A549 (cell line): Measurements from ENCODE around the gene ARL1. TPM values are rescaled to one million over a fixed set of nuclear protein-coding genes. Genes with fewer than 3 reads are reported as not detected.
"Not testable (repeated sequence)": the region's sequence is repeated elsewhere in the genome, so short reads cannot be mapped to it uniquely, and the experiment has no call there.

Experiments
- ATAC-seq, 2 experiments: fragments of 200-7000 bp in 1 of 2; fragments of >200 bp in 1 of 2; cut with Nextera tagmentation in 1 of 2; cut with Tn5 transposase in 1 of 2; 3 replicates each; pipeline versions ENCODE4 v1.8.0 to v1.9.1; 2018 to 2020; ENCODE audit warnings: mild to moderate bottlenecking in 1 of 2, moderate library complexity in 1 of 2
- CTCF ChIA-PET: fragments of 300-600 bp; sonication (Branson Sonifier 250); formaldehyde crosslinking; extraction: SDS; loops from one replicate; lab custom pipeline; 2021; ENCODE audit warnings: antibody characterized with exemption, inconsistent platforms; lab: Yijun Ruan, JAX
- POLR2A ChIA-PET: fragments of 350-600 bp; formaldehyde crosslinking; extraction: SDS; loops from one replicate; lab custom pipeline; 2021; ENCODE audit warnings: antibody characterized with exemption, inconsistent platforms; lab: Yijun Ruan, JAX
- DNase-seq, 2 experiments: peaks; one replicate each; pipeline versions ENCODE4 v3.0.0 to v3.0.0-alpha.2; 2011 to 2016; ENCODE audit warnings: low read depth in 1 of 2, low spot score in 1 of 2
- FAIRE-seq: peaks from 2 replicates; lab custom pipeline; 2011; peaks lifted over from hg19 to GRCh38; lab: Jason Lieb, UNC
- H3K27ac ChIP-seq, 2 experiments: fragments of >200 bp; sonication (Bioruptor Twin); formaldehyde crosslinking; 3 replicates each; pipeline ENCODE4 v1.5.1; 2016 to 2017
- H3K4me1 ChIP-seq: fragments of >200 bp; sonication (Bioruptor Twin); formaldehyde crosslinking; 3 replicates; pipeline ENCODE4 v1.6.1; 2016
- H3K4me2 ChIP-seq: fragments of >200 bp; sonication (Bioruptor Twin); formaldehyde crosslinking; 3 replicates; pipeline ENCODE4 v1.6.1; 2016
- H3K4me3 ChIP-seq: fragments of >200 bp; sonication (Bioruptor Twin); formaldehyde crosslinking; 3 replicates; pipeline ENCODE4 v1.5.1; 2016
- H3K9me3 ChIP-seq: fragments of >200 bp; sonication (Bioruptor Twin); formaldehyde crosslinking; 3 replicates; pipeline ENCODE4 v1.6.1; 2016
- CBX8 ChIP-seq: fragments of 200-600 bp; sonication (generic); IDR thresholded peaks from 2 replicates; pipeline ENCODE4 v1.6.1; 2016
- CHD4 ChIP-seq: fragments of 200-600 bp; sonication (generic); IDR thresholded peaks from 2 replicates; pipeline ENCODE4 v1.6.1; 2016; ENCODE audit warnings: antibody characterized with exemption, mild to moderate bottlenecking, borderline replicate concordance
- EHF ChIP-seq: fragments of 250-450 bp; sonication (Bioruptor Pico); IDR thresholded peaks from 2 replicates; pipeline ENCODE4 v1.5.0; 2020; ENCODE audit warnings: mild to moderate bottlenecking
- GATA3 ChIP-seq: IDR thresholded peaks from 2 replicates; pipeline ENCODE4 v1.6.1; 2012; ENCODE audit warnings: borderline replicate concordance
- HEYL ChIP-seq: fragments of 250-450 bp; sonication (Bioruptor Pico); IDR thresholded peaks from 2 replicates; pipeline ENCODE4 v1.8.0; 2021; ENCODE audit warnings: mild to moderate bottlenecking, moderate library complexity
- KDM5A ChIP-seq: fragments of 200-600 bp; sonication (generic); IDR thresholded peaks from 2 replicates; pipeline ENCODE4 v1.6.1; 2016; ENCODE audit warnings: antibody characterized with exemption, mild to moderate bottlenecking
- MAFK ChIP-seq: fragments of 450-650 bp; IDR thresholded peaks from 2 replicates; pipeline ENCODE4 v1.6.1; 2014; ENCODE audit not compliant: partially characterized antibody
- PHF8 ChIP-seq: fragments of 200-600 bp; sonication (generic); IDR thresholded peaks from 2 replicates; pipeline ENCODE4 v1.6.1; 2016; ENCODE audit warnings: low read depth, mild to moderate bottlenecking, antibody characterized with exemption, moderate library complexity, borderline replicate concordance
- POLR2A ChIP-seq: IDR thresholded peaks from 2 replicates; pipeline ENCODE4 v1.6.1; 2012; ENCODE audit warnings: mild to moderate bottlenecking, low read length
- RAD21 ChIP-seq, 2 experiments: fragments of >200 bp in 1 of 2; sonication (Bioruptor Twin) in 1 of 2; formaldehyde crosslinking in 1 of 2; IDR thresholded peaks in 1 of 2; conservative IDR thresholded peaks in 1 of 2; 2 replicates in 1 of 2; 3 replicates in 1 of 2; pipeline ENCODE4 v1.6.1; 2012 to 2018; ENCODE audit warnings: inconsistent platforms in 1 of 2
- RCOR1 ChIP-seq: fragments of 150-350 bp; IDR thresholded peaks from 2 replicates; pipeline ENCODE4 v1.6.1; 2014; ENCODE audit warnings: antibody characterized with exemption, low read length, low read depth
- SMC3 ChIP-seq: fragments of >200 bp; sonication (Bioruptor Twin); formaldehyde crosslinking; IDR thresholded peaks from 3 replicates; pipeline ENCODE4 v1.6.1; 2018; ENCODE audit warnings: inconsistent platforms
- ZFP36 ChIP-seq: fragments of 450-650 bp; IDR thresholded peaks from 2 replicates; pipeline ENCODE4 v1.6.1; 2014; ENCODE audit warnings: borderline replicate concordance; ENCODE audit not compliant: partially characterized antibody
- ZSCAN20 ChIP-seq: fragments of 250-450 bp; sonication (Bioruptor Pico); IDR thresholded peaks from 2 replicates; pipeline ENCODE4 v1.8.0; 2022; ENCODE audit warnings: mild to moderate bottlenecking, moderate library complexity
- WGBS: methylation state at CpG from one replicate; pipeline ENCODE4 v1.1.6; 2017; ENCODE audit errors: missing lambda C conversion rate; 5-methylcytosine and 5-hydroxymethylcytosine counted together
- polyA plus RNA-seq, 4 experiments: library from polyadenylated mRNA; depleted of rRNA in 3 of 4; stranded (reverse); fragments of >200 nt; fragmentation: RNase III in 1 of 4; extraction: RNeasy Plus Mini Kit Qiagen cat#74134 plus additional on column Dnase treatment in 1 of 4; gene quantifications; 2 replicates in 3 of 4; 3 replicates in 1 of 4; pipeline ENCODE4 v1.2.3, GENCODE V29; 2011 to 2017
- TF ChIP-seq, protein P1 (sequence below): fragments of >200 bp; sonication (Bioruptor Twin); formaldehyde crosslinking; IDR thresholded peaks from 2 replicates; pipeline ENCODE4 v1.6.1; 2016
- TF ChIP-seq, protein P2 (sequence below): IDR thresholded peaks from 2 replicates; pipeline ENCODE4 v1.6.1; 2012; ENCODE audit warnings: low read depth, borderline replicate concordance
- TF ChIP-seq, protein P3 (sequence below): fragments of >200 bp; sonication (Bioruptor Twin); formaldehyde crosslinking; IDR thresholded peaks from 3 replicates; pipeline ENCODE4 v1.5.1; 2016
- TF ChIP-seq, protein P4 (sequence below): fragments of 250-450 bp; sonication (Bioruptor Pico); IDR thresholded peaks from 2 replicates; pipeline ENCODE4 v1.5.0; 2021; ENCODE audit warnings: mild to moderate bottlenecking, moderate library complexity, borderline replicate concordance

ARL1 gene
- polyA plus RNA-seq, 2 of the 4 experiments (the other 2 are of a cell fraction): 70.3 to 141 TPM

DNA sequence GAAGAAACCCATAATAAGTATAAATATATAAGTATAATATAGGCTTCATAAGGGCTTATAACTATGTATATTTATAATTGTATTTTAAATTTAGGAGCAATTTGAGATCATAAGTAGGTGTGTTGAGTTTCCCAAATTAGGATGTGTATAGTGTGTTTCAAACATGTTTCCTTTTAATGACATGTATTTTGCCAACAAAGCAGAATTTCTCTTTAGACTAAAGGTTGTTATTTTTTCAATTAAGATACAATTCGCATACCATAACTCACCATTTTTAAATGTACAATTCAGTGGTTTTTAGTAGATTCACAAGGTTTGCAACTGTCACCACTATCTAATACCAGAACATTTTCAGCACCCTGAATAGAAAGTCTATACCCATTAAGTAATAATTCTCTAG lies 7.7 kb upstream of the ARL1 start:
- no peak overlapping the region for H3K27ac ChIP-seq
- no peaks in the 10 kb centered on the region for H3K4me1 ChIP-seq
- no peak overlapping the region for H3K4me2 ChIP-seq
- DNase-seq (no peak), ATAC-seq (no peak), FAIRE-seq (no peak)
- WGBS: 87% methylated on average over 1 of the region's 1 CpG
- no peak overlapping the region for H3K4me3 ChIP-seq
- POLR2A ChIA-PET: no interaction called here
- H3K9me3 ChIP-seq: no peaks in the 10 kb centered on the region
- no peak for TF ChIP-seq PHF8
- no peak for TF ChIP-seq CBX8
- TF ChIP-seq ZFP36: no peak
- TF ChIP-seq, protein P1, sequence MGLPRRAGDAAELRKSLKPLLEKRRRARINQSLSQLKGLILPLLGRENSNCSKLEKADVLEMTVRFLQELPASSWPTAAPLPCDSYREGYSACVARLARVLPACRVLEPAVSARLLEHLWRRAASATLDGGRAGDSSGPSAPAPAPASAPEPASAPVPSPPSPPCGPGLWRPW: no peak
- peak; percentile 39 for TF ChIP-seq MAFK
- TF ChIP-seq RCOR1: no peak
- no peak for TF ChIP-seq POLR2A
- TF ChIP-seq CHD4: no peak
- TF ChIP-seq, all 56 proteins: peak for 1
- CTCF ChIA-PET: interaction anchor here (0.6 to 1.1 kb wide), 24 partner anchors 9 to 1402 kb away, joined by 3 to 11 read pairs (median 3); partner anchors contain the start of gene GNPTAB

DNA sequence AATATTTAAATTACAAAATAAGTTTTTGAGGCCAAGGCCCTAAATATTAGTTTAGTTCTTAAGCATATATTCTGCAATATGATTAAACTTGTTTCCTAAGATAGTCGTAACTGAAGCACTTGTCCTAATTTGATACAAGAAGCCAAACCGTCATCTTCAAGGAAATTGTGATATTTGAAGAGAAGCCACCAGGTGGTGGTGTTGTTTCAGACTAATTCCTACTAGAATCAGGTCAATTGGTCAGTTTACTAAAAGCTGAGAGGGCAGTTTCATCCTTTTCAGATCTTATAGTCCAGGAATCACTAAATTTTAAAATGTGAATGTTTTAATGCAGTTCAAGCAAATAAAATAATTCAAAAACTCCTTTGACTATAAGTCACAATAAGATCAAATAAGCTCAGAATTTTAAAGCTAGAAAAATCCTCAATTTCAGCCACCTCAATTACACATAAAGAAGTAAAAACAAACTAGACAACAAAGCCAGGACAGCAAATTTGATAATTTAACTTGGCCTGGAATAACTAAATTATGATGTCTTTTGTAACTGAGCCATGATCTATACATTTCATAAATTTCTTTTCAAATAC lies 7.1 kb upstream of the ARL1 start:
- Histone ChIP-seq H3K4me3 (no peak overlapping the region), H3K4me2 (no peak overlapping the region), H3K27ac (no peak overlapping the region), H3K9me3 (no peaks in the 10 kb centered on the region), H3K4me1 (no peaks in the 10 kb centered on the region)
- WGBS: 0% methylated on average over 2 of the region's 2 CpGs
- ChIA-PET CTCF (interaction anchor here (0.6 to 1.1 kb wide), 24 partner anchors 8 to 1402 kb away, joined by 3 to 11 read pairs (median 3); partner anchors contain the start of gene GNPTAB), POLR2A (no interaction called here)
- TF ChIP-seq, protein P2, sequence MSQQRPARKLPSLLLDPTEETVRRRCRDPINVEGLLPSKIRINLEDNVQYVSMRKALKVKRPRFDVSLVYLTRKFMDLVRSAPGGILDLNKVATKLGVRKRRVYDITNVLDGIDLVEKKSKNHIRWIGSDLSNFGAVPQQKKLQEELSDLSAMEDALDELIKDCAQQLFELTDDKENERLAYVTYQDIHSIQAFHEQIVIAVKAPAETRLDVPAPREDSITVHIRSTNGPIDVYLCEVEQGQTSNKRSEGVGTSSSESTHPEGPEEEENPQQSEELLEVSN: no peak
- TF ChIP-seq MAFK (peak; percentile 95), GATA3 (no peak), SMC3 (peak; percentile 86), RAD21 (conservative IDR thresholded peaks at IDR 0.05 in 1 of 2, IDR thresholded peaks at IDR 0.05 in 1 of 2) (peak; percentile 90 to 95)
- TF ChIP-seq, protein P3, sequence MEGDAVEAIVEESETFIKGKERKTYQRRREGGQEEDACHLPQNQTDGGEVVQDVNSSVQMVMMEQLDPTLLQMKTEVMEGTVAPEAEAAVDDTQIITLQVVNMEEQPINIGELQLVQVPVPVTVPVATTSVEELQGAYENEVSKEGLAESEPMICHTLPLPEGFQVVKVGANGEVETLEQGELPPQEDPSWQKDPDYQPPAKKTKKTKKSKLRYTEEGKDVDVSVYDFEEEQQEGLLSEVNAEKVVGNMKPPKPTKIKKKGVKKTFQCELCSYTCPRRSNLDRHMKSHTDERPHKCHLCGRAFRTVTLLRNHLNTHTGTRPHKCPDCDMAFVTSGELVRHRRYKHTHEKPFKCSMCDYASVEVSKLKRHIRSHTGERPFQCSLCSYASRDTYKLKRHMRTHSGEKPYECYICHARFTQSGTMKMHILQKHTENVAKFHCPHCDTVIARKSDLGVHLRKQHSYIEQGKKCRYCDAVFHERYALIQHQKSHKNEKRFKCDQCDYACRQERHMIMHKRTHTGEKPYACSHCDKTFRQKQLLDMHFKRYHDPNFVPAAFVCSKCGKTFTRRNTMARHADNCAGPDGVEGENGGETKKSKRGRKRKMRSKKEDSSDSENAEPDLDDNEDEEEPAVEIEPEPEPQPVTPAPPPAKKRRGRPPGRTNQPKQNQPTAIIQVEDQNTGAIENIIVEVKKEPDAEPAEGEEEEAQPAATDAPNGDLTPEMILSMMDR: peak; percentile 88
- DNase-seq (peak; percentile 60 to 83), FAIRE-seq (peak; percentile 94), ATAC-seq (peak; percentile 86 to 87)

DNA sequence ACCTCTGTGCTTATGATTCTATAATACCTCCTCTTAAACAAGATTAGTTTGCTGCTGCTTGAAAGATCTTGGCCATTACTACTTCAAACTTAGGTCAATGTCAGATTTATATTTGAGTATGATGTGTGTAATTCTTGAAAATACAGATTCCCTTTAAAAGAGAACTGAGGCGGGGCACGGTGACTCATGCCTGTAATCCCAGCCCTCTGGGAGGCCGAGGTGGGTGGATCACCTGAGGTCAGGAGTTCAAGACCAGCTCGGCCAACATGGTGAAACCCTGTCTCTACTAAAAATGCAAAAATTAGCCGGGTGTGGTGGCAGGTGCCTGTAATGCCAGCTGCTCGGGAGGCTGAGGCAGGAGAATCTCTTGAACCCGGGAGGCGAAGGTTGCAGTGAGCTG lies 2.6 kb upstream of the ARL1 start:
- H3K27ac ChIP-seq, DNase-seq, H3K4me3 ChIP-seq, FAIRE-seq, H3K9me3 ChIP-seq, H3K4me2 ChIP-seq, POLR2A ChIA-PET, ATAC-seq: not testable (repeated sequence)
- CTCF ChIA-PET: interaction anchor here (1.8 kb wide), 1 partner anchor 421 kb away, joined by 6 read pairs; the partner anchor contains the start of gene GNPTAB
- peaks cover 10% of the 10 kb centered on the region; the same call in 2 of the 3 replicates for H3K4me1 ChIP-seq
- 53% methylated on average over 8 of the region's 8 CpGs for WGBS

DNA sequence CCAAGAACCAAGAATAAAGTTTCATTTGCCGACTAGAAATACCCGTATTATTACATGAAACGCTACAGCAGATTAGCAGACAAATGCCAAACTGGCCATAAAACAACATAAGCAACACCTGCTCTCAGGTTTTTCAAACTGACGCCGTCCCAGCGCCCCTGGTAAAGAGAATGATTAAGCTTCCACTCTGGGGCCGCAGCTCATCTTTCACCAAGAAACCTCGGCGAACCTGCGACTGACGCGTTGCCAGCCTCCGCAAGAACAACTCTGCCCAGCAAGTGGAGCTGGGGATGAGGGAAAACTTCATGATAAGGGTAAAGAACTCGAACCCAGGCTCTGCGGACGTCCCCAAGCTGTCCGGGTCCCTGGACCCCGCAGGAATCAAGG lies 530 bp downstream of the ARL1 start:
- Histone ChIP-seq H3K4me2 (peak overlapping the region; percentile 72), H3K4me1 (peaks cover 10% of the 10 kb centered on the region; the same call in 2 of the 3 replicates), H3K4me3 (peak overlapping the region; percentile 60), H3K27ac (peak overlapping the region; percentile 92 to 93), H3K9me3 (no peaks in the 10 kb centered on the region)
- POLR2A ChIA-PET: interaction anchor here (0.7 to 0.9 kb wide), 2 partner anchors 38 to 53 kb away, joined by 3 read pairs; no protein-coding TSS in a partner anchor
- CTCF ChIA-PET: interaction anchor here (0.8 to 1.8 kb wide), 5 partner anchors 8 to 435 kb away, joined by 3 to 9 read pairs (median 3); partner anchors contain the start of gene GNPTAB
- DNase-seq: no peak
- no peak for TF ChIP-seq ZSCAN20 (CRISPR knock-in tag)
- TF ChIP-seq KDM5A: 0 out of 2 replicates have a peak, but pooled peaks have one; percentile 0
- TF ChIP-seq HEYL (CRISPR knock-in tag): no peak
- TF ChIP-seq, protein P4, sequence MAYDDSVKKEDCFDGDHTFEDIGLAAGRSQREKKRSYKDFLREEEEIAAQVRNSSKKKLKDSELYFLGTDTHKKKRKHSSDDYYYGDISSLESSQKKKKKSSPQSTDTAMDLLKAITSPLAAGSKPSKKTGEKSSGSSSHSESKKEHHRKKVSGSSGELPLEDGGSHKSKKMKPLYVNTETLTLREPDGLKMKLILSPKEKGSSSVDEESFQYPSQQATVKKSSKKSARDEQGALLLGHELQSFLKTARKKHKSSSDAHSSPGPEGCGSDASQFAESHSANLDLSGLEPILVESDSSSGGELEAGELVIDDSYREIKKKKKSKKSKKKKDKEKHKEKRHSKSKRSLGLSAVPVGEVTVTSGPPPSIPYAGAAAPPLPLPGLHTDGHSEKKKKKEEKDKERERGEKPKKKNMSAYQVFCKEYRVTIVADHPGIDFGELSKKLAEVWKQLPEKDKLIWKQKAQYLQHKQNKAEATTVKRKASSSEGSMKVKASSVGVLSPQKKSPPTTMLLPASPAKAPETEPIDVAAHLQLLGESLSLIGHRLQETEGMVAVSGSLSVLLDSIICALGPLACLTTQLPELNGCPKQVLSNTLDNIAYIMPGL: no peak
- no peak for TF ChIP-seq GATA3
- no peak for TF ChIP-seq EHF (CRISPR knock-in tag)
- FAIRE-seq: no peak
- ATAC-seq: peak; percentile 35 to 51; a peak in 5 of 6 replicates
- 3% methylated on average over 18 of the region's 18 CpGs for WGBS

DNA sequence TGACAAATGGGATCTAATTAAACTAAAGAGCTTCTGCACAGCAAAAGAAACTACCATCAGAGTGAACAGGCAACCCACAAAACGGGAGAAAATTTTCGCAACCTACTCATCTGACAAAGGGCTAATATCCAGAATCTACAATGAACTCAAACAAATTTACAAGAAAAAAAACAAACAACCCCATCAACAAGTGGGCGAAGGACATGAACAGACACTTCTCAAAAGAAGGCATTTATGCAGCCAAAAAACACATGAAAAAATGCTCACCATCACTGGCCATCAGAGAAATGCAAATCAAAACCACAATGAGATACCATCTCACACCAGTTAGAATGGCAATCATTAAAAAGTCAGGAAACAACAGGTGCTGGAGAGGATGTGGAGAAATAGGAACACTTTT lies 16.4 kb downstream of the ARL1 start:
- H3K4me2 ChIP-seq, FAIRE-seq, POLR2A ChIA-PET, ATAC-seq, H3K4me3 ChIP-seq, DNase-seq, H3K9me3 ChIP-seq, H3K27ac ChIP-seq, H3K4me1 ChIP-seq, CTCF ChIA-PET: not testable (repeated sequence)
- 82% methylated on average over 3 of the region's 3 CpGs for WGBS
